Dedifferentiated amniotic fluid mesenchymal stem cell (primary cell): Measurements from ENCODE around the gene CSTPP1.
"Not testable (repeated sequence)": the region's sequence is repeated elsewhere in the genome, so short reads cannot be mapped to it uniquely, and the experiment has no call there.

Experiments used
- DNase-seq: peaks from one replicate; pipeline ENCODE4 v3.0.0-alpha.2; 2016; ENCODE audit errors: extremely low spot score

The CSTPP1 gene

GRCh38 chr11:47099214-47099917 is 162.8 kb downstream of the CSTPP1 start:
- no peak for DNase-seq

- no peak for DNase-seq
Observed at GRCh38 chr11:47099918-47100315, 163.4 kb downstream of the CSTPP1 start.

- no peak for DNase-seq
Observed at GRCh38 chr11:47101406-47101805, 164.8 kb downstream of the CSTPP1 start.

GRCh38 chr11:47104261-47104950 is 167.8 kb downstream of the CSTPP1 start:
- peak; percentile 59 for DNase-seq

GRCh38 chr11:47105541-47105940 is 169.0 kb downstream of the CSTPP1 start:
- no peak for DNase-seq

- no peak for DNase-seq
Observed at GRCh38 chr11:47105974-47106373, 169.4 kb downstream of the CSTPP1 start.

GRCh38 chr11:47106798-47107411 is 170.3 kb downstream of the CSTPP1 start:
- no peak for DNase-seq

GRCh38 chr11:47107744-47108143 is 171.2 kb downstream of the CSTPP1 start:
- no peak for DNase-seq

- peak; percentile 8 for DNase-seq
Observed at GRCh38 chr11:47108214-47108613, 171.7 kb downstream of the CSTPP1 start.

- peak; percentile 13 for DNase-seq
Observed at GRCh38 chr11:47109051-47109726, 172.6 kb downstream of the CSTPP1 start.

GRCh38 chr11:47109727-47110246 is 173.2 kb downstream of the CSTPP1 start:
- peak; percentile 12 for DNase-seq

- no peak for DNase-seq
Observed at GRCh38 chr11:47111318-47111804, 174.8 kb downstream of the CSTPP1 start.

- not testable (repeated sequence) for DNase-seq
Observed at GRCh38 chr11:47112941-47113340, 176.4 kb downstream of the CSTPP1 start.

- not testable (repeated sequence) for DNase-seq
Observed at GRCh38 chr11:47118958-47119688, 182.6 kb downstream of the CSTPP1 start.

- no peak for DNase-seq
Observed at GRCh38 chr11:47121056-47121455, 184.5 kb downstream of the CSTPP1 start.

- DNase-seq = no peak
Observed at GRCh38 chr11:47121731-47122130, 185.2 kb downstream of the CSTPP1 start.

GRCh38 chr11:47123094-47123493 is 186.5 kb downstream of the CSTPP1 start:
- DNase-seq = no peak

GRCh38 chr11:47124675-47125074 is 188.1 kb downstream of the CSTPP1 start:
- DNase-seq = no peak

GRCh38 chr11:47125083-47125482 is 188.5 kb downstream of the CSTPP1 start:
- no peak for DNase-seq

GRCh38 chr11:47127213-47127612 is 190.7 kb downstream of the CSTPP1 start:
- no peak for DNase-seq

GRCh38 chr11:47130543-47130942 is 194.0 kb downstream of the CSTPP1 start:
- peak; percentile 1 for DNase-seq
